ENCODE results near the gene ARHGEF17.

- no peak for TF ChIP-seq CTCF (conservative IDR thresholded peaks at IDR 0.05 in 1 of 2, IDR thresholded peaks at IDR 0.05 in 1 of 2; ENCODE audit: low read depth in 1 of 2, low read length in 2 of 2)
- no peak for TF ChIP-seq EZH2 (IDR thresholded peaks at IDR 0.05; ENCODE audit: low read length, missing control alignments)
Measured at GRCh38 chr11:73259406-73260126, 48.5 kb upstream of the ARHGEF17 start.
